ENCODE data around the gene SMCR8.

DNA sequence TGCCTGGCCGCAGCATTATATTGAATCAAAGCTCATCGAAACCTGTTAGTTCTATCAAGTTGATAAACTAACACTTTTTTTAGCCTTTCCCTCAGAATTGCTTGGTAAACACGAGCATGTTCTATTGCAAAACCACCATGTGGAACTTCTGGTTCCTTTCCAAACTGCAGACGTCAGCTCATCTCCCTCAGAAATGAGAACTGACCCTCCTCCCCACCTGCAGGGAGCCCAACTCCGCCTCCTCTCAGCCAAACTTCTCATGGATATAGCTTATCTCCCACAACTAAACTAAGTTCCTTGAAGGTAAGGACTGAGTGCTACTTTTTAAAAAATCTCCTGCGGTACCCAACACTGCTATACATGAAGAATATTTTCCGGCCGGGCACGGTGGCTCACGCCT is 41.5 kb downstream of the SMCR8 start:
- TF ChIP-seq POLR2A (IDR thresholded peaks at IDR 0.05) = peak in 1 of 2 donors; percentile 6
- TF ChIP-seq, protein P1, sequence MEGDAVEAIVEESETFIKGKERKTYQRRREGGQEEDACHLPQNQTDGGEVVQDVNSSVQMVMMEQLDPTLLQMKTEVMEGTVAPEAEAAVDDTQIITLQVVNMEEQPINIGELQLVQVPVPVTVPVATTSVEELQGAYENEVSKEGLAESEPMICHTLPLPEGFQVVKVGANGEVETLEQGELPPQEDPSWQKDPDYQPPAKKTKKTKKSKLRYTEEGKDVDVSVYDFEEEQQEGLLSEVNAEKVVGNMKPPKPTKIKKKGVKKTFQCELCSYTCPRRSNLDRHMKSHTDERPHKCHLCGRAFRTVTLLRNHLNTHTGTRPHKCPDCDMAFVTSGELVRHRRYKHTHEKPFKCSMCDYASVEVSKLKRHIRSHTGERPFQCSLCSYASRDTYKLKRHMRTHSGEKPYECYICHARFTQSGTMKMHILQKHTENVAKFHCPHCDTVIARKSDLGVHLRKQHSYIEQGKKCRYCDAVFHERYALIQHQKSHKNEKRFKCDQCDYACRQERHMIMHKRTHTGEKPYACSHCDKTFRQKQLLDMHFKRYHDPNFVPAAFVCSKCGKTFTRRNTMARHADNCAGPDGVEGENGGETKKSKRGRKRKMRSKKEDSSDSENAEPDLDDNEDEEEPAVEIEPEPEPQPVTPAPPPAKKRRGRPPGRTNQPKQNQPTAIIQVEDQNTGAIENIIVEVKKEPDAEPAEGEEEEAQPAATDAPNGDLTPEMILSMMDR (IDR thresholded peaks at IDR 0.05 in 4 of 5, conservative IDR thresholded peaks at IDR 0.05 in 1 of 5) = no peak
